Fibroblast of villous mesenchyme (primary cell): ENCODE measurements around the gene YPEL5. TPM values are rescaled to one million over a fixed set of nuclear protein-coding genes. Genes with fewer than 3 reads are reported as not detected.
"Not testable (repeated sequence)": the region's sequence is repeated elsewhere in the genome, so short reads cannot be mapped to it uniquely, and the experiment has no call there.

ENCODE experiments used
- DNase-seq: peaks from one replicate; pipeline ENCODE4 v3.0.0-alpha.2; 2010; ENCODE audit warnings: low read depth
- H3K4me3 ChIP-seq: 2 replicates; pipeline ENCODE4 v1.5.1; 2011; ENCODE audit warnings: low read depth, mild to moderate bottlenecking, low read length
- CTCF ChIP-seq: IDR thresholded peaks from 2 replicates; pipeline ENCODE4 v1.5.1; 2012; ENCODE audit warnings: low read depth, mild to moderate bottlenecking, low read length; ENCODE audit not compliant: insufficient read depth
- total RNA-seq: library from RNA; depleted of rRNA; stranded (reverse); fragments of >200 nt; gene quantifications from 2 replicates; pipeline ENCODE4 v1.2.3, GENCODE V29; 2012

YPEL5 gene
- total RNA-seq, 1 donor = 66.1 TPM

- no peak overlapping the region for H3K4me3 ChIP-seq
- no peak for TF ChIP-seq CTCF
- DNase-seq = no peak
These were observed 9.9 kb upstream of the YPEL5 start for GRCh38 chr2:30136764-30137444.

- DNase-seq = no peak
- TF ChIP-seq CTCF = no peak
- no peak overlapping the region for H3K4me3 ChIP-seq
These were observed 7.5 kb upstream of the YPEL5 start for GRCh38 chr2:30139131-30139870.

GRCh38 chr2:30141136-30141535 lies 5.7 kb upstream of the YPEL5 start:
- no peak for TF ChIP-seq CTCF
- H3K4me3 ChIP-seq = no peak overlapping the region
- no peak for DNase-seq

- no peak for DNase-seq
- H3K4me3 ChIP-seq = no peak overlapping the region
- no peak for TF ChIP-seq CTCF
These were observed 2.5 kb upstream of the YPEL5 start for GRCh38 chr2:30144260-30144659.

- not testable (repeated sequence) for DNase-seq, H3K4me3 ChIP-seq
These were observed 1.9 kb upstream of the YPEL5 start for GRCh38 chr2:30144951-30145350.

- TF ChIP-seq CTCF = no peak
These were observed 926 bp upstream of the YPEL5 start for GRCh38 chr2:30145826-30146336.

GRCh38 chr2:30147196-30147714 lies 448 bp downstream of the YPEL5 start:
- no peak for DNase-seq
- no peak for TF ChIP-seq CTCF
- peak overlapping the region; percentile 82 for H3K4me3 ChIP-seq

More at GRCh38 chr2:30145826-30146336, 926 bp upstream of the YPEL5 start:
- no peak for DNase-seq
- H3K4me3 ChIP-seq = peak overlapping the region; percentile 59
